Measurements from ENCODE around the gene TAX1BP3.

The TAX1BP3 gene

GRCh38 chr17:3658784-3659449, 9.5 kb downstream of the TAX1BP3 start:
- DNase-seq (ENCODE audit: low read depth, low spot score), result no peak

DNA sequence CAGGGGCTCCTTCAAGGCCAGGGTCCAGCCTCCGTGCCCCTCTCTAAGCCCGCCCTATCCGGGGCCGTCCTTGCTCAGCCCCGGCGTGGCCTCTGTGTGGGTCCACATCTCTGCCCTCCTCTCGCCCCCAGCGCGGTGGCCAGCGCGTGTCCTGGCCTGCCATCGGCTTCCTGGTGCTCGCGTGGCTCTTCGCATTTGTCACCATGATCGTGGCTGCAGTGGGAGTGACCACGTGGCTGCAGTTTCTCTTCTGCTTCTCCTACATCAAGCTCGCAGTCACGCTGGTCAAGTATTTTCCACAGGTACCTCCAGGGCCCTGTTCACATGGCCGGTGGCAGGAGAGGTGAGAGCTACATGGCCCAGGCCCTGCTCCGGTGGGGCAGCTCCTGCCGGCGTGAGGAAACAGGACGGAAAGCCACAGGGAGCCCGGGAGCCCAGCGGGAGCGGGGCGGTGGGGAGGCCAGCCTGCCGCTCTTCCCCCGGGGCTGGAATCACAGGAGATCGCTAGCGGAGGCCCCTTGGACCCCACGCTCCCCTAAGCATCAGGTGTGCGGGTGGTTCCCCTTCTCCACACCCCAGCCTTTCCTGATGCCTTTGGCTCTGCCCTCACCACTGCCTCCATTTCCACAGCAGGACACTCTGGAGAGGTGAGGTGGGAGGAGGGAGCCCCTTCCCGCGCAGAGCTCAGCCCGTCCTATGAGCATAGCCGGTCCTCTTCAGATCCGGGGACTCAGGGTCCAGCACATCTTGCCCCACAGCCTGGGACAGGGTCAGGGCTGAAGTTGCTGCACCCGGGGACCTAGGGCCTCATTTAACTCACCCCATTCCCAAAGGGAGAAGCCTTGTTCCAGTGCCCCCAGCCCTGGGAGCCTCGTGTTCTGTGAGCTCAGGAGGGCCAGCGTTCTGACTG, 10.2 kb downstream of the TAX1BP3 start:
- no peak for DNase-seq (ENCODE audit: low read depth, low spot score)

GRCh38 chr17:3657588-3657869, 10.8 kb downstream of the TAX1BP3 start:
- DNase-seq (ENCODE audit: low read depth, low spot score), result no peak

GRCh38 chr17:3656755-3657587, 11.4 kb downstream of the TAX1BP3 start:
- no peak for DNase-seq (ENCODE audit: low read depth, low spot score)

DNA sequence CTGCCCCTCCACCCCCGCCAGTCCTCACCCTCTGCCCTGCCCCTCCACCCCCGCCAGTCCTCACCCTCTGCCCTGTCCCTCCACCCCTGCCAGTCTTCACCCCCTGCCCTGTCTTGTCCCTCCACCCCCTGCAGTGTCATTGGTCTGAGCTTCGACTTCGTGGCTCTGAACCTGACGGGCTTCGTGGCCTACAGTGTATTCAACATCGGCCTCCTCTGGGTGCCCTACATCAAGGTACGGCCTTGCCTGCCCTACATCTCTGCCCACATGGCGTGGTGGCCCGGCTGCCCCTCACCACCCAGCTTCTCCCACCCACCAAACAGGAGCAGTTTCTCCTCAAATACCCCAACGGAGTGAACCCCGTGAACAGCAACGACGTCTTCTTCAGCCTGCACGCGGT, 12.0 kb downstream of the TAX1BP3 start:
- no peak for DNase-seq (ENCODE audit: low read depth, low spot score)

DNA sequence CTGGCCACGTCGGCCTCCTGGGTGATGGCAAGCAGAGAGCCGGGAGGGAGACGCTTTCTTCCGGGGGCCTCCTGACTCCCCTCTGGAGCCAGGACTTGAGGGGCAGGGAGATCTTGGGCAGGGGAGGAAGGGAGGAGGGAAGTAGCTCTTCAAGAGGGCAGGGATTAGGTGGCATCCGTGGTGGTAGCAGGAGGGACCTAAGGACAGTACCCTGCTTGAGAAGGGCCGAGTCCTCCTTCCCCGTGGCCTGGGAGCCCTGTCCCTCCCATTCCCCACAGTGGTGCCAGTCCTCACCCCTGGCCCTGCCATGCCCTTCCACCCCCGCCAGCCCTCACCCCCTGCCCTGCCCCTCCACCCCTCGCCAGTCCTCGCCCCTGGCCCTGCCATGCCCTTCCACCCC, 12.6 kb downstream of the TAX1BP3 start:
- no peak for DNase-seq (ENCODE audit: low read depth, low spot score)

- DNase-seq (ENCODE audit: low read depth, low spot score), result peak; percentile 75
Measured at GRCh38 chr17:3647769-3648555, 20.4 kb downstream of the TAX1BP3 start.

- DNase-seq (ENCODE audit: low read depth, low spot score), result no peak
Measured at GRCh38 chr17:3647251-3647650, 21.1 kb downstream of the TAX1BP3 start.

DNA sequence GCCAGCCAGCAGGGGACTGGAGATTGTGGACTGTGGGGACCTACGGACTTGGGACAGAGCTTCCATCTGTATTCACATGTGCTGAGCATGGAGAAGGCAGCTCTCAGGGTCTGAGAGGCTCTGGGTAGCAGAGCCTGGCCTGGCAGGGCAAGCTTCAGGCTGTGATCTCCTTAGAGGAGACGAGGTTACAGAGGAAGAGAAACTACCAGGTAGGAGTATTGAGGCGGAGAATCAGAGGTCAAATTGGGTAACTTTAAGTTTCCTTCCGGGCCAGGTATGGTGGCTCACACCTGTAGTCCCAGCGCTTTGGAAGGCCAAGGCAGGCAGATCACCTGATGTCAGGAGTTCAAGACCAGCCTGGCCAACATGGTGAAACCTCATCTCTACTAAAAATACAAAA, 23.1 kb downstream of the TAX1BP3 start:
- DNase-seq (ENCODE audit: low read depth, low spot score), result no peak

GRCh38 chr17:3643889-3644349, 24.5 kb downstream of the TAX1BP3 start:
- DNase-seq (ENCODE audit: low read depth, low spot score), result no peak

GRCh38 chr17:3641717-3642486, 26.5 kb downstream of the TAX1BP3 start:
- DNase-seq (ENCODE audit: low read depth, low spot score), result no peak

DNA sequence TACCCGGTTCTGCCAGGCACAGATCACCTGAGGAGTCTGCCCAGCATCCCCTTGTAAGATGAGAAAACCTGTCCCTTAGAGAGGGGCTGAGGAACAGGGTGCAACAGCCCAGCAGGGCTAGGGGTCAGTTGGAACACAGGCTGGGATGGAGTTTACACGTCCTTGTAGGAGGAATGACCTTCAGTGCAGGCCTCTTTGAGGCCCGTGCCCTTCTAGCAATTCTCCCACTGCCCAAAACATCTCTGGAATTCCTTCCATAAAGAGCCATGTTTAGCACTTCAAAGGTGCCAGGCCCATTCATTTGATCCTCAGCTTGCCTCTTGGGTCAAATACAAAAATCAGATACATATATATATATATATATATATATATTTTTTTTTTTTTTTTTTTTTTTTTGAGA, 27.4 kb downstream of the TAX1BP3 start:
- DNase-seq (ENCODE audit: low read depth, low spot score), result no peak

DNA sequence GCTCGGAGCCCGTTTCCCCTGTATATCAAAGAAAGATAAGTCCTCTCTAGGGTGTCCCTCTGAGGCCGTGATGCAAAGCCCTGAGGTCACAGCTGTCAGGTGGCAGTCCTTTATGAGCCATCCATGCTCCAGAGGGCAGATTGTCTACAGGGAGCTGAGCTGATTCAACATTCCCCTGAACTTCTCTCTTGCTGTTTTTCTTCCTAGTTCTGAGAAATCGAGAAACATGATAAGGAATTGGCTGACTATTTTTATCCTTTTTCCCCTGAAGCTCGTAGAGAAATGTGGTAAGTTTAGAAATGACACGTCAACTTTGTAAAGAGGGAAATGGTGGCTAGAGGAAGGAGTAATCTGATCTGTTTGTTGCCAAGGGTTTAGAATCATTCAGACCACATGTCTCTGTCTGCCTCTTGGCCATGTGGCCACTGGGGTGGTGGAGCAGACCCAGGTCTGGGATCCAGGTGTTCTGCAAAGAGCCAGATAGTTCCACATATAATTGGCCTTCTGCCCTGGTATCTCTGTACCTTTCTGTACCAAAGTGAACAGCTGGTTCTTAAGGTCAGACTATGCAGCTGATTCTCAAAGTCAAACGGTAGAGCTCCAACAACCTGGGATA, 28.3 kb downstream of the TAX1BP3 start:
- no peak for DNase-seq (ENCODE audit: low read depth, low spot score)

DNA sequence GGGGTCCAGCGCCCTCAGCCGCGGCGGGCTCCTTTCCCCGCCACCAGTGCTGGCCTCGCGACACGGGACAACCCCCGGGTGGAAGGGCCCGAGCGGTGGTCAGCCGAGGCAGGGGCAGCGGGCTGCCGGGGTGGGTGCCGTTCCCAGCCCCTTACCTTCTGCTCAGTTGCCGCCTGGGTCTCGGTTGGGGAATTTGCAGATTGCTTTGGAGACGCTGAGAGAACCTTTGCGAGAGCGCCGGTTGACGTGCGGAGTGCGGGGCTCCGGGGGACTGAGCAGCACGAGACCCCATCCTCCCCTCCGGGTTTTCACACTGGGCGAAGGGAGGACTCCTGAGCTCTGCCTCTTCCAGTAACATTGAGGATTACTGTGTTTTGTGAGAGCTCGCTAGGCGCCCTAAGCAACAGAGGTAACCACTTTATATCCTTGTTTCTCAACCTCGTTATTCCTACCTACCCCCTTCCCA, 31.4 kb downstream of the TAX1BP3 start:
- peak; percentile 42 for DNase-seq (ENCODE audit: low read depth, low spot score)

- DNase-seq (ENCODE audit: low read depth, low spot score), result peak; percentile 98
Measured at GRCh38 chr17:3636154-3636907, 32.0 kb downstream of the TAX1BP3 start, which contains the start of the genes CTNS and SHPK. Gene CTNS (plus strand): TSS chr17:3636760. CDS start chr17:3640207, 3,447 bp downstream. Gene SHPK (minus strand): TSS chr17:3636250. CDS start chr17:3636219, 31 bp downstream.

DNA sequence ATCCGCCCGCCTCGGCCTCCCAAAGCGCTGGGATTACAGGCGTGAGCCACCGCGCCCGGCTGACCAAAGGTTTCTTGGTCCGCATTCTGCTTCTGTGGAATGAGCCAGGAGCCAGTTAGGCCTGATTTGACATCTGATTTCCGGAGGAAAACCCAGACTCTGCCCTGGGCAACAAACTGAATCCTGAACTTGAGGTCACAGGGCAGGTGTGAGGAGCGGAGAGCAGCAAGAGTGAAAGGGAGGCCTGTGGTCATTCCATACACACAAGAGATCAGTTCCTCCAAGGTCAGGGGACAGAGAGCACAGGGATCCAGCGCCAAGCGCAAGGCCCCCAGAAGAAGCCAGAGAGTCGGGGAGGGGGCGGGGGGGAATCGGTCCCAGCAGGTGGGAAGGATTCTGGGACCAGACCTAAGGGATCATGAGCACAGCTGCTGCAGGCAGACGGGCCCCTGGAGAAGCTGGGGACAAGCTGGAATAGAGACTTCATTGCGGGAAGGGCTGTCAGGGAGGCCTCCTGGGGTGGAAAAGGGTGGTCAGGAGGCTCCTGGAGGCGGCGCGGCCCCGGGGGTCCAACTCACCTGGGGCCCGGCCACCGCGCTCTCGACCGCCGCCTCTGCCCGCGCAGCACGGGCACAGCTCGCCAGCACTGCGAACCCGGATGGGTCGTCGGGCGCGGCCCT, 32.8 kb downstream of the TAX1BP3 start:
- DNase-seq (ENCODE audit: low read depth, low spot score), result no peak

GRCh38 chr17:3632287-3632686, 36.1 kb downstream of the TAX1BP3 start:
- DNase-seq (ENCODE audit: low read depth, low spot score), result no peak

DNA sequence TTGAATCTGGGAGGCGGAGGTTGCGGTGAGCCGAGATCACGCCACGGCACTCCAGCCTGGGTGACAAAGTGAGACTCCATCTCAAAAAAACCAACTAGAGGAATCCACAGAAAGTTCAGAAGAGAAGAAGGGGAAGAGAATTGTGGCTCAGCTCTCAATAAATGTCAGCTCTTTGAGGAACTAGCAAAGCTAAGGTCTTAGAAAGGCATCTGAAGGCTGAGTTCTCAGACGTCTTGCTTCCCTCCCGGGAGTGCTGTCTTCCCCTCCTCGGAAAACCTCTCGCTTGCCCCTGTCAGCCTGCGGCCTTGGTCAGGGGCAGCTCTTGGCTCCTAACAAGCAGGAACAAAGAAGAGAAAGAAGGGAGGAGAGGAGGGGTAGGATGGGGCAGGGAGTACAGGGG, 37.6 kb downstream of the TAX1BP3 start:
- no peak for DNase-seq (ENCODE audit: low read depth, low spot score)

DNA sequence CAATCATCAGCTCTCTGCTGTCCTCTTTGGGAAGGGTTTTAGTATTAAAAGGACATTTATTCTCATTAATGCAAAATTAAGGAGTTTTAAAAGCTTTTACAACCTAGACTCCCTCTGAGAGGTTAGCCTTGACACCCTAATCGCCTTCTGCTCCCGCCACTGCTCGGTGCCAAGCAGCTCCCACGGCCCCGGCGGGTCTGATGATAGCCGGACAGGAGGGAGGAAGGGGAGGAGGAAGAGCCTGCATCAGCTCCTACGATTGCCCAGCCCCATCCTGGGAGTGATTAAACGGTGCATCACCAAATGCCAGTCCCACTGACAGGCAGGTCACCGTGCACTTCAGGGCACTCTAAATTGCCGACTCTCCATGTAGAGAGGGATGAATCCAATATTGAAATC, 40.6 kb downstream of the TAX1BP3 start:
- no peak for DNase-seq (ENCODE audit: low read depth, low spot score)
